ENCODE results near the gene IGF2R. TPM values are rescaled to one million over a fixed set of nuclear protein-coding genes. Genes with fewer than 3 reads are reported as not detected.

IGF2R gene
- total and polyA plus RNA-seq, 2 of the 13 experiments (the other 11 are each of a cell fraction or from before 2014, with no cell fraction given) = 38.3 to 70.0 TPM

GRCh38 chr6:160138839-160139419 is 170.0 kb downstream of the IGF2R start:
- Histone ChIP-seq H3K9me3 (ENCODE audit: low read length) (no peaks in the 10 kb centered on the region), H3K27ac (ENCODE audit: extremely low read length, insufficient read depth, low read length) (no peak overlapping the region), H3K9ac (ENCODE audit: insufficient read depth, low read depth, low read length) (no peak overlapping the region), H3K4me1 (ENCODE audit: insufficient read depth, low read length) (peaks cover 66% of the 10 kb centered on the region), H3K4me3 (replicated peaks in 1 of 3; ENCODE audit: insufficient read depth in 1 of 3, low read depth in 2 of 3, low read length in 3 of 3) (no peak overlapping the region), H2AFZ (ENCODE audit: low read length) (no peak overlapping the region), H3K36me3 (replicated peaks in 1 of 2; ENCODE audit: control insufficient read depth in 1 of 2, insufficient read depth in 2 of 2, low read length in 2 of 2) (no peaks in the 10 kb centered on the region), H3K27me3 (ENCODE audit: control insufficient read depth in 1 of 2, insufficient read depth in 2 of 2, low read length in 2 of 2) (no peaks in the 10 kb centered on the region), H4K20me1 (ENCODE audit: insufficient read depth, low read length) (no peaks in the 10 kb centered on the region), H3K4me2 (ENCODE audit: low read depth, low read length) (no peak overlapping the region), H3K79me2 (ENCODE audit: insufficient read depth, low read length) (no peaks in the 10 kb centered on the region)
- DNase-seq (ENCODE audit: low spot score) (no peak), ATAC-seq (no peak), FAIRE-seq (no peak)
- 85% methylated on average over 13 of the region's 13 CpGs for WGBS (ENCODE audit: low lambda C conversion rate)
- intact Hi-C loops (cut with micrococcal nuclease; ENCODE audit: unreplicated experiment) = loop anchor here (1.0 to 10.0 kb wide), 6 partner anchors 116 to 395 kb away; partner anchors contain the start of genes SLC22A2 and SLC22A3
- no peak for TF ChIP-seq ZNF3 (CRISPR knock-in tag; IDR thresholded peaks at IDR 0.05)
- TF ChIP-seq SALL1 (CRISPR knock-in tag; IDR thresholded peaks at IDR 0.05) = 0 out of 2 replicates have a peak, but pooled peaks have one; percentile 10
- TF ChIP-seq GABPB1 (CRISPR knock-in tag; IDR thresholded peaks at IDR 0.05) = no peak
- TF ChIP-seq FOXJ3 (CRISPR knock-in tag; IDR thresholded peaks at IDR 0.05; ENCODE audit: borderline replicate concordance) = no peak
- TF ChIP-seq ZNF572 (CRISPR knock-in tag; IDR thresholded peaks at IDR 0.05) = 0 out of 2 replicates have a peak, but pooled peaks have one; percentile 11
- TF ChIP-seq HNF1B (CRISPR knock-in tag; IDR thresholded peaks at IDR 0.05) = no peak
- TF ChIP-seq NONO (IDR thresholded peaks at IDR 0.05) = no peak
- 0 out of 2 replicates have a peak, but pooled peaks have one; percentile 27 for TF ChIP-seq NONO (CRISPR knock-in tag; conservative IDR thresholded peaks at IDR 0.05)
- TF ChIP-seq ZNF768 (CRISPR knock-in tag; IDR thresholded peaks at IDR 0.05) = peak; percentile 92
- no peak for TF ChIP-seq ASH2L (IDR thresholded peaks at IDR 0.05; ENCODE audit: insufficient read length, low read depth, low read length)
- no peak for TF ChIP-seq TEAD2 (CRISPR knock-in tag; IDR thresholded peaks at IDR 0.05)
- TF ChIP-seq ZNF598 (CRISPR knock-in tag; IDR thresholded peaks at IDR 0.05; ENCODE audit: borderline replicate concordance) = 0 out of 2 replicates have a peak, but pooled peaks have one; percentile 11
- 0 out of 2 replicates have a peak, but pooled peaks have one; percentile 35 for TF ChIP-seq ZNF260 (CRISPR knock-in tag; IDR thresholded peaks at IDR 0.05; ENCODE audit: borderline replicate concordance, low read depth)
- TF ChIP-seq ADNP (CRISPR knock-in tag; IDR thresholded peaks at IDR 0.05) = 0 out of 2 replicates have a peak, but pooled peaks have one; percentile 10
- peak; percentile 93; the same call in 1 of the 2 replicates for TF ChIP-seq FOXO4 (CRISPR knock-in tag; conservative IDR thresholded peaks at IDR 0.05)
- TF ChIP-seq CTCF (CRISPR knock-in tag; IDR thresholded peaks at IDR 0.05) = peak; percentile 38; the same call in 1 of the 2 replicates
- TF ChIP-seq ZNF589 (CRISPR knock-in tag; conservative IDR thresholded peaks at IDR 0.05) = no peak
- peak; percentile 75; the same call in 1 of the 2 replicates for TF ChIP-seq ZNF737 (CRISPR knock-in tag; IDR thresholded peaks at IDR 0.05; ENCODE audit: borderline replicate concordance)
- peak; percentile 32 for TF ChIP-seq STAG1 (CRISPR knock-in tag; IDR thresholded peaks at IDR 0.05)
- no peak for TF ChIP-seq SNAI1 (CRISPR knock-in tag; IDR thresholded peaks at IDR 0.05; ENCODE audit: borderline replicate concordance)
- in situ Hi-C loops (cut with HindIII; ENCODE audit: extremely low pct_ligation_motif_present, low pct_unique_long_range_greater_than_20kb) = no loop called here
- ChIA-PET CTCF (ENCODE audit: low intra/inter-chr PET ratio, low total read pairs) (interaction anchor here (0.9 to 2.6 kb wide), 5 partner anchors 21 to 395 kb away, joined by 3 to 23 read pairs (median 4); no protein-coding TSS in a partner anchor), POLR2A (interaction anchor here (0.6 to 1.5 kb wide), 2 partner anchors 14 to 317 kb away, joined by 3 to 4 read pairs; no protein-coding TSS in a partner anchor)
- BruUV-seq (replicated peaks) = no TSS peak

Data from HepG2 (cell line).